Measurements from ENCODE around the gene OBSL1. TPM values are rescaled to one million over a fixed set of nuclear protein-coding genes. Genes with fewer than 3 reads are reported as not detected.

The OBSL1 gene
- total RNA-seq, 4 donors from 2014 or later: 37.5 to 118 (median 51.6) TPM

DNA sequence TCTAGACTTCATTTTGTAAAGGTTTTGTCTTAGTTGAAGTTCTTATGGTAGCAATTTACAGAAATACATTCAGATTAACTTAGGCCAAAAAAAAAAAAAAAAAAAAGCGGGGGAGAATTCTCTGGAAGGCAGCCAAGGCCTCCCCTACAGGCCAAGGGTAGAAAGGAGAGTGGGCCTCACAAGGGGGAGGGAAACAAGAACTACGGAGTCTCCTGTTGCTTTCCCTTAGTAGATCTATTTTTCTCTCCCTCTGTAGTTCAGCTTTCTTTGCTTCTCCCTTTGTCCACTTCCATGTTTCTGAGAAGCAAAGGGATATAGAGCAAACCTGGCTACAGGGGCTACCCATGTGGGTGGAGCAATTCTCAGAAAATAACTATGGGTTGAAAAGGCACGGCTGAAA is 23.9 kb upstream of the OBSL1 start:
- TF ChIP-seq, protein P1, sequence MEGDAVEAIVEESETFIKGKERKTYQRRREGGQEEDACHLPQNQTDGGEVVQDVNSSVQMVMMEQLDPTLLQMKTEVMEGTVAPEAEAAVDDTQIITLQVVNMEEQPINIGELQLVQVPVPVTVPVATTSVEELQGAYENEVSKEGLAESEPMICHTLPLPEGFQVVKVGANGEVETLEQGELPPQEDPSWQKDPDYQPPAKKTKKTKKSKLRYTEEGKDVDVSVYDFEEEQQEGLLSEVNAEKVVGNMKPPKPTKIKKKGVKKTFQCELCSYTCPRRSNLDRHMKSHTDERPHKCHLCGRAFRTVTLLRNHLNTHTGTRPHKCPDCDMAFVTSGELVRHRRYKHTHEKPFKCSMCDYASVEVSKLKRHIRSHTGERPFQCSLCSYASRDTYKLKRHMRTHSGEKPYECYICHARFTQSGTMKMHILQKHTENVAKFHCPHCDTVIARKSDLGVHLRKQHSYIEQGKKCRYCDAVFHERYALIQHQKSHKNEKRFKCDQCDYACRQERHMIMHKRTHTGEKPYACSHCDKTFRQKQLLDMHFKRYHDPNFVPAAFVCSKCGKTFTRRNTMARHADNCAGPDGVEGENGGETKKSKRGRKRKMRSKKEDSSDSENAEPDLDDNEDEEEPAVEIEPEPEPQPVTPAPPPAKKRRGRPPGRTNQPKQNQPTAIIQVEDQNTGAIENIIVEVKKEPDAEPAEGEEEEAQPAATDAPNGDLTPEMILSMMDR (IDR thresholded peaks at IDR 0.05; ENCODE audit: low read depth): no peak

DNA sequence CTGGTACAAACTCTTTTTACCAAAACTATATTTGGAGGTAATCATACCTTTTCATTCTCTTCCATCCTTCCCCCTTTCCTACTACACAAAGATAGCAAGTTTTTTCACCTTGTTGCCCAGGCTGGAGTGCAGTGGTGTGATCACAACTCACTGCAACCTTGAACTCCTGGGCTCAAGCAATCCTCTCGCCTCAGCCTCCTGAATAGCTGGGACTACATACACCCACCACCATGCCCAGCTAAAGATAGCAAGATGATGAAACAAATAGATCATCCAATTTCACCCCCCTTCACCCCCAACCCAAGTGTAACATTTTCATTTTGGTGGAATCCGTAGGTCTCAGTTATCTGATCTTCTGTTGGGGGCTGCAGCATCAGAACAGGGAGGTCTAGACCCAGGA is 21.8 kb upstream of the OBSL1 start:
- TF ChIP-seq, protein P1 (IDR thresholded peaks at IDR 0.05; ENCODE audit: low read depth): no peak

DNA sequence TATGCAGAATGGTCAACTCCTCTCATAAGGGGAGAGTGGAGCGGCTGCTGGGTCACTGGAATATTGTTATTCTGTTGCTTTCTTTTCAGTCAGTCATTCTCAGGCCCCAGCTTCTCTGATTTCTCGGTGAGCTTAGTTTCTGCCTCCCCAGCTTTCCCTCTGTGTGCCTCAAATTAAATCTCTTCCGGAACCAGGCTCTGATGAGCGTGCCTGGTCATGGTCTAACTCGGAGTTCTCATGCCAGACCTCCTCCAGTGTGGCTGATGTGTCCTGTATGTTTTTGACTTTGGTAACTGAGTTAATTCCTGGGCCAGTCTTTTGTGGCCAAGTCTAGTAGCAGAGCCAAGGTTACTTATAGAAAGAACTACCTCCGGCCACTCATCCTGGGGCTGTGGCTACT is 21.4 kb upstream of the OBSL1 start:
- TF ChIP-seq, protein P1 (IDR thresholded peaks at IDR 0.05; ENCODE audit: low read depth): no peak

DNA sequence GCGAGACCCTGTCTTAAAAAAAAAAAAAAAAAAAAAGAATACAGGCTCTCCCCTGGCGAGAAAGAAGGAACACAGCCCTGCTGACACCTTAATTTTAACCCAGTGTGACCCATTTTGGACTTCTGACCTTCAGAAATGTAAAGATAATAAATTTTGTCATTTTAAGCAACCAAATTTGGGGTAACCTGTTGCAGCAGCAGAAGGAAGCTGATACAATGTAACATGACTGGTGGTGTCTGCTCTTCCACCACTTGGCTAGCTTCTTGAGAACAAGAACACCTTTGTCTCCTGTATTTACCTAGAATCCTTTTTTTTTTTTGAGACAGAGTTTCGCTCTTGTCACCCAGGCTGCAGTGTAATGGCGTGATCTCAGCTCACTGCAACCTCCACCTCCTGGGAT is 19.8 kb upstream of the OBSL1 start:
- TF ChIP-seq, protein P1 (IDR thresholded peaks at IDR 0.05; ENCODE audit: low read depth): no peak

DNA sequence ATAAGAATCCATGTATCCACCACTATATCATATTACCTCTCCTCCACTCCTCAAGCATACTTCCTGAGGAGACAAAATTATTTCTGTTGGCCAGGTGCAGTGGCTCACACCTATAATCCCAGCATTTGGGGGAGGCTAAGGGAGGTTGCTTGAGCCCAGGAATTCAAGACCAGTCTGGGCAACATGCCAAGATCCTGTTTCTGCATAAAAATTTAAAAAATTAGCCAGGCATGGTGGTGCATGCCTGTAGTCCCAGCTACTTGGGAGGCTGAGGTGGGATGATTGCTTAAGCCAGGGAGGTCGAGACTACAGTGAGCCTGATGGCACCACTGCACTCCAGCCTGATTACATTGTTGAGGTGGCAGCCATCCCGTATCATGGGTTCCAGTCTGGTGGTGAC is 10.0 kb upstream of the OBSL1 start:
- TF ChIP-seq, protein P1 (IDR thresholded peaks at IDR 0.05; ENCODE audit: low read depth): no peak

DNA sequence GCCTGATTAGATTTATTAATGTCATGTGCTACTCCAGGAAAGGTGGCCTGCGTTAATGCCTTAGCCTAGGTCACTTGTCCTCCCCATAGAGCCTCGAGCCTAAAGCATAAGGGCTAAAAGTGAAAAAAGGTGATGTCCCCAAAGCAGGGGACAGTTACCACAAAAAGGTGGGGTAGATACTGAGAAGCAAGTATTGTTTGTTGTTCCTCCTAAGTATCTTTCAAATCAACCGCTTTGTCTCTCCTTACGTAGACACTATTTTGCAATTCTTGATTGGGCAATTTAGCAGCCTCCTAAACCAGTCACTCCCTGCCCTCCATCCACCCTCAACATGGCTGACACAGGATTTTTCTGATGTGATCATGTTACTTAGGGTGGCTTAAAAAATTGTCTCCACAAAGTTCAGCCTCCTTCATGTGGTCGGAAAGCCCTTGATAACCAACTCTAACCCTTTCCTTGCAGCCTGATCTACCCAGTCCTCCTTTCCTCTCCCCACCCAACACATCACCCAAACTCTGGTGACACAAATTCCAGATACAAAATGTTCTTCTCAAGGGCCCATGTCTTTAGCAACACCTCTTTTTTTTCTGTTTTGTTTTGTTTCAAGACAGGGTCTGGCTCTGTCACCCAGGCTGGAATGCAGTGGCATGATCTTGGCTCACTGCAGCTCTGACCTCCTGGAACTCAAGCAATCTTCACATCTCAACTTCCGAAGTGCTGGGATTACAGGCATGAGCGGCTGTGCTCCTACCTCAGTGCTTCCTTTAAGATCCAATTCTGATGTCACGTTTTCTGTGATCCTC is 7.7 kb upstream of the OBSL1 start:
- TF ChIP-seq, protein P1 (IDR thresholded peaks at IDR 0.05; ENCODE audit: low read depth): no peak

DNA sequence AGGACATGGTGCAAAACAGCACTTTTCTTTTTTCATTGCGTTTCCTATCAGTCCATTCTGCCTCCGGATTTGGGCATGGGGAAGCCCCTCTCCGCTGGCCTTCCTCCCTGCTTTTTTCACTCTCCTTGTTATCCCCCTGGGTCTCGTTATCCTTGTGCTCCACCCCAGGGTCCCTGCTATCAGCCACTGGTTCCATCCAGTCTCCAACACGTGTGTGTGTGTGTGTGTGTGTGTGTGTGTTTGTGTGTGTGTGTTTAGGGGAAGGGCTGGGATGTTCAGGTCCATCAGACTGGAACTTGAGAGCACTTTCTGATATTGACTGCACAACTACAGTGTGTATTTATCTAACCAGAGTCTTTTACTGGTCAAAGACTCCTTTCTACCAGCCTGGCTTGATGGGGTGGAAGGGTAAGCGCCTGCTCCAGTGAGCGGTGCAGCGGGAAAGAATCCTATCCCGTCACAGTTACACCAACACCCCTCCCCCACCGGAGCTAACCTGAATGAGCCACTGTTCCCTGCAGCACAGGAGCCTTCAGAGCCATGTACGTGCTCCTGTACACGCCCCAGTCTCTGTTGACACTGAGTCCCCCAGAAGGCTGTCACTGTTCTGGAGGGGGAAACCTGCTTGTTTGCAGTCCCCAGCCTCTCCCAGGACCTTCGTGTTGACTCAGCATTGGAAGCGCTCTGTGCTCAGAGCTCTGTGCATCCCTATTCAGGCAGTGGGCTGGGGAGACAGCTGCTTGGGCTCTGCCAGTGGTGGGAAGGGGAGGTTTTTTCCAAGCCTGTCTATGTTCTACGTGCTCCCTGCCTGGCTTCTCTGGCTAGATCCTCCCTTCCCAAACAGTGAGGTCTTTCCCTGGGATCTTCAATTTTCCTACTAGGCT is 5.4 kb upstream of the OBSL1 start:
- TF ChIP-seq, protein P1 (IDR thresholded peaks at IDR 0.05; ENCODE audit: low read depth): no peak
